ENCODE measurements around the gene COG7. TPM values are rescaled to one million over a fixed set of nuclear protein-coding genes. Genes with fewer than 3 reads are reported as not detected.

The COG7 gene
- total RNA-seq, 2 donors from 2014 or later: 19.5 to 43.5 TPM

DNA sequence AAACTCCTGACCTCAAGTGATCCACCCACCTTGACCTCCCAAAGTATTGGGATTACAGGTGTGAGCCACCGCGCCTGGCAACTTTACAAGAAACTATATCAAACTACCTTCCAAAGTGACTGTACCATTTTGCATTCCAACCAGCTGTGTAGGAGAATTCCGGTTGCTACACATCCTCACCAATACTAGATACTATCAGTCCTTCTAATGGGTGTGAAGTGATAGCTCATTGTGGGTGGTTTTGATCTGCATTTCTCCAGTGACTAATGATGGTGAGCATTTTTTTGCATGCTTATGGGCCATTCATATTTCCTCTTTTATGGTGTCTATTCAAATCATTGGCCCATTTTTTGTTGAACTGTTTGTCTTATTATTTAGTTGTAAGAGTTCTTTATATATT lies 113.2 kb downstream of the COG7 start:
- ATAC-seq: no peak
- WGBS, 2 donors: 84 to 93% methylated on average over 3 of the region's 3 CpGs
- H3K27me3 ChIP-seq: no peaks in the 10 kb centered on the region
- no peaks in the 10 kb centered on the region for H3K36me3 ChIP-seq (replicated peaks in 1 of 2; ENCODE audit: insufficient read depth in 1 of 2, low read depth in 2 of 2)
- peaks cover 17% of the 10 kb centered on the region for H3K4me1 ChIP-seq
- TF ChIP-seq POLR2A (IDR thresholded peaks at IDR 0.05): no peak
- no peak for TF ChIP-seq CTCF (IDR thresholded peaks at IDR 0.05)
- intact Hi-C loops (cut with DNase I): no loop called here
- no peak overlapping the region for H3K4me3 ChIP-seq
- no peak for DNase-seq
- H3K9me3 ChIP-seq: no peaks in the 10 kb centered on the region
- no peak overlapping the region for H3K27ac ChIP-seq

Small RNA genes lying within 50 kb of the gene (small RNA-seq; reads per million reads assigned to genes)
- not detected for gene RF00072

Other genes starting within 250 kb of the COG7 start
- gene SCNN1B, start 150.9 kb downstream of the COG7 start, total RNA-seq: 1 to 10 TPM in 1 of 2 donors, not detected in 1; 4.7 TPM
- gene GGA2, start 57.3 kb upstream of the COG7 start, total RNA-seq: 10 to 100 TPM; 59.3 to 64.6 TPM
- 10 to 100 TPM; 18.2 to 83.1 TPM for gene EARS2, start 104.2 kb upstream of the COG7 start, total RNA-seq
- 10 to 100 TPM; 42.0 to 57.0 TPM for gene UBFD1, start 104.5 kb upstream of the COG7 start, total RNA-seq
- 10 to 100 TPM; 16.2 to 42.0 TPM for gene NDUFAB1, start 143.1 kb upstream of the COG7 start, total RNA-seq
- gene PALB2, start 188.1 kb upstream of the COG7 start, total RNA-seq: 1 to 10 TPM; 4.4 to 7.9 TPM
- 10 to 100 TPM; 14.3 to 23.4 TPM for gene DCTN5, start 188.3 kb upstream of the COG7 start, total RNA-seq
- gene PLK1, start 225.7 kb upstream of the COG7 start, total RNA-seq: 1 to 10 TPM in 1 of 2 donors, under 1 TPM in 1; 0.52 to 2.3 TPM

Measured in body of pancreas (tissue), 4 donors.